ENCODE data around the gene BAZ2A. TPM values are rescaled to one million over a fixed set of nuclear protein-coding genes. Genes with fewer than 3 reads are reported as not detected.

Gene BAZ2A
- polyA plus RNA-seq, 1 donor (not counting 4 experiments of a cell fraction or from before 2014, with no cell fraction given): 55.7 TPM

DNA sequence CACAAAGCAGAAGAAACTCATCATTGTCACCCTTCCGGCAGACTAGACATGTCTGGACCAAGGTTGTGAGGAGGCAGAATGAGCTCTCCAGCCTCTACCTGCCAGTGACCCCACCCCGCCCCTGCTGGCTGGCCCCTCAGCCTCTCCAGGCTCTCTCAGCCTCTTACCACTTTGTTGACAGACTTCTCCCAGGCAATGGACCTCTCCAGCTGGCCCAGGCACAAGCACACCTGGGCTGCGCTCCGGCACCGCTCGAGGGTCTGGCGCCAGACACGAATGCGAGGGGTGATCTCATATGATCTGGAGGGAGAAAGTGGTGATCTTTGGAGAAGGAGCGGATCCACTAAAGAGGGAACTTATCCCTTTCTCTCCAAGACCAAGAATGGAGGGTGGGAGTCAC lies 30.3 kb downstream of the BAZ2A start:
- Histone ChIP-seq H4K20me1 (ENCODE audit: control insufficient read depth, extremely low read depth, insufficient read depth, low read length) (no peaks in the 10 kb centered on the region), H3K9ac (ENCODE audit: control insufficient read depth, extremely low read depth, insufficient read depth, low read length) (no peak overlapping the region), H3K4me3 (ENCODE audit: control insufficient read depth in 2 of 3, extremely low read depth in 1 of 3, insufficient read depth in 2 of 3, low read depth in 1 of 3, low read length in 3 of 3) (no peak overlapping the region), H3K27me3 (ENCODE audit: control insufficient read depth, extremely low read depth, insufficient read depth, low read length) (no peaks in the 10 kb centered on the region), H3K27ac (ENCODE audit: control insufficient read depth, insufficient read depth, low read length) (no peak overlapping the region), H3K9me1 (ENCODE audit: control insufficient read depth, extremely low read depth, insufficient read depth, low read length) (no peaks in the 10 kb centered on the region), H3K9me3 (ENCODE audit: control insufficient read depth, low read depth, low read length) (no peaks in the 10 kb centered on the region), H2AFZ (ENCODE audit: control insufficient read depth, low read length) (no peak overlapping the region), H3K4me1 (ENCODE audit: control insufficient read depth, extremely low read depth, insufficient read depth, low read length) (no peaks in the 10 kb centered on the region), H3K36me3 (ENCODE audit: control insufficient read depth in 2 of 2, extremely low read depth in 1 of 2, insufficient read depth in 2 of 2, low read length in 2 of 2) (peaks cover 54 to 59% of the 10 kb centered on the region in 2 experiments), H3K4me2 (ENCODE audit: control insufficient read depth, extremely low read depth, insufficient read depth, low read depth, low read length) (no peak overlapping the region), H3K79me2 (ENCODE audit: control insufficient read depth, insufficient read depth, low read length) (no peaks in the 10 kb centered on the region)
- FAIRE-seq (no peak), DNase-seq (ENCODE audit: low read depth, low spot score) (no peak)
- TF ChIP-seq, protein P1, sequence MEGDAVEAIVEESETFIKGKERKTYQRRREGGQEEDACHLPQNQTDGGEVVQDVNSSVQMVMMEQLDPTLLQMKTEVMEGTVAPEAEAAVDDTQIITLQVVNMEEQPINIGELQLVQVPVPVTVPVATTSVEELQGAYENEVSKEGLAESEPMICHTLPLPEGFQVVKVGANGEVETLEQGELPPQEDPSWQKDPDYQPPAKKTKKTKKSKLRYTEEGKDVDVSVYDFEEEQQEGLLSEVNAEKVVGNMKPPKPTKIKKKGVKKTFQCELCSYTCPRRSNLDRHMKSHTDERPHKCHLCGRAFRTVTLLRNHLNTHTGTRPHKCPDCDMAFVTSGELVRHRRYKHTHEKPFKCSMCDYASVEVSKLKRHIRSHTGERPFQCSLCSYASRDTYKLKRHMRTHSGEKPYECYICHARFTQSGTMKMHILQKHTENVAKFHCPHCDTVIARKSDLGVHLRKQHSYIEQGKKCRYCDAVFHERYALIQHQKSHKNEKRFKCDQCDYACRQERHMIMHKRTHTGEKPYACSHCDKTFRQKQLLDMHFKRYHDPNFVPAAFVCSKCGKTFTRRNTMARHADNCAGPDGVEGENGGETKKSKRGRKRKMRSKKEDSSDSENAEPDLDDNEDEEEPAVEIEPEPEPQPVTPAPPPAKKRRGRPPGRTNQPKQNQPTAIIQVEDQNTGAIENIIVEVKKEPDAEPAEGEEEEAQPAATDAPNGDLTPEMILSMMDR (optimal IDR thresholded peaks at IDR 0.05 in 1 of 3, IDR thresholded peaks at IDR 0.05 in 1 of 3, conservative IDR thresholded peaks at IDR 0.05 in 1 of 3; ENCODE audit: extremely low read depth in 1 of 3, insufficient read depth in 2 of 3, low read length in 3 of 3): no peak
- no peak for TF ChIP-seq EZH2 (IDR thresholded peaks at IDR 0.05; ENCODE audit: low read length)
- dilution Hi-C loops (cut with MboI; ENCODE audit: extremely low pct_ligation_motif_present, low sequenced_read_pairs): no loop called here

DNA sequence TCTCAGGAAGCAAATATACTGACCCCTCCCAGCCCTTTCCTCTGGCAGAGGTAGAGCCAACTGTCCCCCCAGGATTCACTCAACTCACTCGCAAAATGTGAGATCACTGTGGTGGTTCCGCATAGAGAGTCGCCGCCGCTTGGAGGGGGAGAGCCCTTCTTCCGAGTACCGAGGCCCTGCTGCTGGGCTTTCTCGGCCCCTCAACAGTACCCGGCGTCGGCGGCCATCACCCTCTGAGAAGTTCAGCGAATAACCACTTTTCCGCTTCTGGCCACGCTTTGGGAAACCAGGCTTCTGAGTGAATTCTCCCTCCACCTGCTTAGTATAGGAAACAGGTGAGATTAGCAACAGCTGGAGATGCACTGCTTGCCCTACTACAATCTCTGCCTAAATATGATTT lies 31.1 kb downstream of the BAZ2A start:
- Histone ChIP-seq H3K36me3 (ENCODE audit: control insufficient read depth in 2 of 2, extremely low read depth in 1 of 2, insufficient read depth in 2 of 2, low read length in 2 of 2) (peaks cover 47 to 53% of the 10 kb centered on the region in 2 experiments), H3K27me3 (ENCODE audit: control insufficient read depth, extremely low read depth, insufficient read depth, low read length) (no peaks in the 10 kb centered on the region), H3K4me1 (ENCODE audit: control insufficient read depth, extremely low read depth, insufficient read depth, low read length) (peaks cover 5% of the 10 kb centered on the region), H4K20me1 (ENCODE audit: control insufficient read depth, extremely low read depth, insufficient read depth, low read length) (no peaks in the 10 kb centered on the region), H3K27ac (ENCODE audit: control insufficient read depth, insufficient read depth, low read length) (no peak overlapping the region), H2AFZ (ENCODE audit: control insufficient read depth, low read length) (no peak overlapping the region), H3K9me1 (ENCODE audit: control insufficient read depth, extremely low read depth, insufficient read depth, low read length) (no peaks in the 10 kb centered on the region), H3K79me2 (ENCODE audit: control insufficient read depth, insufficient read depth, low read length) (no peaks in the 10 kb centered on the region), H3K9ac (ENCODE audit: control insufficient read depth, extremely low read depth, insufficient read depth, low read length) (no peak overlapping the region), H3K9me3 (ENCODE audit: control insufficient read depth, low read depth, low read length) (no peaks in the 10 kb centered on the region), H3K4me3 (ENCODE audit: control insufficient read depth in 2 of 3, extremely low read depth in 1 of 3, insufficient read depth in 2 of 3, low read depth in 1 of 3, low read length in 3 of 3) (no peak overlapping the region), H3K4me2 (ENCODE audit: control insufficient read depth, extremely low read depth, insufficient read depth, low read depth, low read length) (no peak overlapping the region)
- TF ChIP-seq EZH2 (IDR thresholded peaks at IDR 0.05; ENCODE audit: low read length): no peak
- FAIRE-seq (no peak), DNase-seq (ENCODE audit: low read depth, low spot score) (no peak)
- dilution Hi-C loops (cut with MboI; ENCODE audit: extremely low pct_ligation_motif_present, low sequenced_read_pairs): no loop called here

DNA sequence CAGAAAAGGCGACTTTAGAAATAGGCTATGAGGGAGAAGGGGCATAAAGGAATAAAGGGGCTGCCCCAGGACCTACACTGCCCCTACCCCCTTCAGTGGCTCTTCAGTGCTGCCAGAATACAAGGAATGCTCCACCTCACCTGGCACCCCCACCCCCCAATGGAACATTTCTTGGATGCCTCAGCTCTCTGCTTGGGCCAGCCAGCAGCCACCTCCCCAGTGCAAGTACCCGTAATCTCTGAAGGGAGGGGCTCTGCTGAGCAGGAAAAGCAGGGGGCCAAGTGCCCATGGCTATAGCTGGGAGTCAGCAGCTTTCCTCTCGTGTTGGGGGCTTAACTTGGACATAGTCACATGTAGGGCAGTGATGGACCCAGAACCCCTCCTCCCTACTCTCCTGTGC lies 33.3 kb downstream of the BAZ2A start:
- Histone ChIP-seq H3K27ac (ENCODE audit: control insufficient read depth, insufficient read depth, low read length) (no peak overlapping the region), H3K4me1 (ENCODE audit: control insufficient read depth, extremely low read depth, insufficient read depth, low read length) (peaks cover 8% of the 10 kb centered on the region), H3K36me3 (ENCODE audit: control insufficient read depth in 2 of 2, extremely low read depth in 1 of 2, insufficient read depth in 2 of 2, low read length in 2 of 2) (peaks cover 38 to 52% of the 10 kb centered on the region in 2 experiments), H4K20me1 (ENCODE audit: control insufficient read depth, extremely low read depth, insufficient read depth, low read length) (no peaks in the 10 kb centered on the region), H3K27me3 (ENCODE audit: control insufficient read depth, extremely low read depth, insufficient read depth, low read length) (no peaks in the 10 kb centered on the region), H3K4me3 (ENCODE audit: control insufficient read depth in 2 of 3, extremely low read depth in 1 of 3, insufficient read depth in 2 of 3, low read depth in 1 of 3, low read length in 3 of 3) (no peak overlapping the region), H3K9ac (ENCODE audit: control insufficient read depth, extremely low read depth, insufficient read depth, low read length) (no peak overlapping the region), H2AFZ (ENCODE audit: control insufficient read depth, low read length) (no peak overlapping the region), H3K4me2 (ENCODE audit: control insufficient read depth, extremely low read depth, insufficient read depth, low read depth, low read length) (no peak overlapping the region), H3K9me3 (ENCODE audit: control insufficient read depth, low read depth, low read length) (no peaks in the 10 kb centered on the region), H3K9me1 (ENCODE audit: control insufficient read depth, extremely low read depth, insufficient read depth, low read length) (no peaks in the 10 kb centered on the region), H3K79me2 (ENCODE audit: control insufficient read depth, insufficient read depth, low read length) (no peaks in the 10 kb centered on the region)
- no peak for DNase-seq (ENCODE audit: low read depth, low spot score)
- no peak for TF ChIP-seq EZH2 (IDR thresholded peaks at IDR 0.05; ENCODE audit: low read length)
- TF ChIP-seq, protein P1 (optimal IDR thresholded peaks at IDR 0.05 in 1 of 3, IDR thresholded peaks at IDR 0.05 in 1 of 3, conservative IDR thresholded peaks at IDR 0.05 in 1 of 3; ENCODE audit: extremely low read depth in 1 of 3, insufficient read depth in 2 of 3, low read length in 3 of 3): no peak
- dilution Hi-C loops (cut with MboI; ENCODE audit: extremely low pct_ligation_motif_present, low sequenced_read_pairs): no loop called here
- no peak for FAIRE-seq
